Measurements from ENCODE around the gene GMEB2. TPM values are rescaled to one million over a fixed set of nuclear protein-coding genes. Genes with fewer than 3 reads are reported as not detected.

Gene GMEB2
- total and polyA plus RNA-seq, 8 donors = 4.1 to 10.4 (median 6.1) TPM

DNA sequence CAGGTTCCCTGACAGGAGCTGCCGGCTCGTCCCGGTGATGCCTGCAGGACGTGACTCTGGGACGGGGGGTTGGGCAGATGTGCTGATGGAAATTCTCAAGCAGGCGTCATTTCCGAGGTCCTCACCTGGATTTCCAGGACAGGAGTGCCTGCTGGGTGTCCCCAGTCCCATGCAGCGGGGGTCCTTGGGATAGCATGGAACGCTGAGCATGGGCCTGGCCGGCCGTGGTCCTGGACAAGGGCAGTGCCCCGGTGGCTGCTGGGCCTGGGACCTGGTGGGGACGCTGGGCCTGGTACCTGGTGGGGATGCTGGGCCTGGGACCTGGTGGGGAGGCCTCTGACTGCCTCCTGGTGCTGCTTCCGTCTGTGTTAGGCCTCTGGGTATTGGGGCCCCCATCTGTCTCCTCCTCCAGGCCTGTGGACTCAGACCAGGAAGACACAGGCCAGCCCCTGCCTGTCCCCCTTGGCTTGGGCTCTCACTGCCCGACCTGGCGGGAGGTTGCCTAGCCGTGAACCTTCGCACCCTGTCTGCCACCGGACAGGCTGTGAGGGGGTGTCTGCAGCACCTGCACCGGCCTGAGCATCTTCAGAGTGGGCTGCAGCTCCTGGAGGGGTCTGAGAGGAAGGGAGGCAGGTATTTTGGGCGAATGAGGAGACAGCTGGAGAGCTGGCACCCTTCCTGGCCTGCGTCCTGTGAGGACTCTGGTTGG, 37.4 kb upstream of the GMEB2 start:
- Histone ChIP-seq H3K27me3 (no peaks in the 10 kb centered on the region), H3K9me3 (no peaks in the 10 kb centered on the region), H3K4me1 (peaks cover 2 to 4% (median 2%) of the 10 kb centered on the region in 3 donors), H3K4me3 (no peak overlapping the region), H3K36me3 (peaks cover 0 to 12% (median 3%) of the 10 kb centered on the region in 3 donors), H3K27ac (no peak overlapping the region)
- 91 to 94% methylated on average over 22 of the region's 22 CpGs for WGBS, 2 donors
- TF ChIP-seq, protein P1, sequence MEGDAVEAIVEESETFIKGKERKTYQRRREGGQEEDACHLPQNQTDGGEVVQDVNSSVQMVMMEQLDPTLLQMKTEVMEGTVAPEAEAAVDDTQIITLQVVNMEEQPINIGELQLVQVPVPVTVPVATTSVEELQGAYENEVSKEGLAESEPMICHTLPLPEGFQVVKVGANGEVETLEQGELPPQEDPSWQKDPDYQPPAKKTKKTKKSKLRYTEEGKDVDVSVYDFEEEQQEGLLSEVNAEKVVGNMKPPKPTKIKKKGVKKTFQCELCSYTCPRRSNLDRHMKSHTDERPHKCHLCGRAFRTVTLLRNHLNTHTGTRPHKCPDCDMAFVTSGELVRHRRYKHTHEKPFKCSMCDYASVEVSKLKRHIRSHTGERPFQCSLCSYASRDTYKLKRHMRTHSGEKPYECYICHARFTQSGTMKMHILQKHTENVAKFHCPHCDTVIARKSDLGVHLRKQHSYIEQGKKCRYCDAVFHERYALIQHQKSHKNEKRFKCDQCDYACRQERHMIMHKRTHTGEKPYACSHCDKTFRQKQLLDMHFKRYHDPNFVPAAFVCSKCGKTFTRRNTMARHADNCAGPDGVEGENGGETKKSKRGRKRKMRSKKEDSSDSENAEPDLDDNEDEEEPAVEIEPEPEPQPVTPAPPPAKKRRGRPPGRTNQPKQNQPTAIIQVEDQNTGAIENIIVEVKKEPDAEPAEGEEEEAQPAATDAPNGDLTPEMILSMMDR (IDR thresholded peaks at IDR 0.05) = no peak
- ATAC-seq = no peak
- no peak for FAIRE-seq
- intact Hi-C loops (cut with DNase I) = no loop called here
- peak in 1 of 6 donors; percentile 74 for DNase-seq

DNA sequence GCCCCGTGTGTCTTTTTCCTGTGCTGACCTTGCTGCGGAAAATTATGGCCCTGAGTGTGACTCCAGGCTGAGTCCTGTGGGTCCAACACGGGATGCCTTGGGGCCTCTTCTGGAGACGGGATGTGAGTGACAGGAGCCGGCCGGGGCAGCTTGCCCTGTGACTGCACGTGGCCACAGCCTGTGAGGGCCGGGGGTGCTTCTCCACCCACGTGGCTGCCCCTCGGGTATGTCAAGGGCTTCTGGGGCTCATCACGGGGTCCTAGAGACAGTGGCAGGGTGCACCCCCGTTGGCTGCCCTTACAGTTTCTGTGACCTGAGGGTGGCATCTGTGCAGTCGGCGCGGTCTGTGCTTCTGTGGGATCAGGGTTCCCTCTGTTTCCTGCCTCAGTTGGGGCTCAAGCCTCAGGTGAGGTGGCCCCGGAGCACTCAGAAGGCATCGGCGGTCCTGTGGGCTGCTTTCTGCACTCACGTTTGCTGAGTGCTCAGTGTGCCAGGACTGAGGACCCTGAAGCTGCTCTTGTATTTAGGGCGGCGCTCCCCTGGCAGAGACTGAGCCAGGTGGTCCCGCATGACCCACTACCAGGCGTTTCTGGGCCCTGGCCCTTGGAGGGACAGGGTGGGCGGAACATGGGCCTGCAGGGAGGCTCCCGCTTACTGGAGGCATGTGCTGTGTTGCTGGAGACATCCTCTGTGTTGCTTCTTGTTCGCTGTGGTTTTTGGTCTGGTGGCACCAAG, 36.6 kb upstream of the GMEB2 start:
- FAIRE-seq (no peak), ATAC-seq (no peak), DNase-seq (peak in 1 of 6 donors; percentile 64)
- Histone ChIP-seq H3K4me3 (no peak overlapping the region), H3K4me1 (peaks cover 3 to 8% (median 4%) of the 10 kb centered on the region in 3 donors), H3K36me3 (peaks cover 0 to 12% (median 3%) of the 10 kb centered on the region in 3 donors), H3K27me3 (no peaks in the 10 kb centered on the region), H3K9me3 (no peaks in the 10 kb centered on the region), H3K27ac (no peak overlapping the region)
- 89 to 93% methylated on average over 26 of the region's 26 CpGs for WGBS, 2 donors
- intact Hi-C loops (cut with DNase I) = no loop called here
- TF ChIP-seq, protein P1 (IDR thresholded peaks at IDR 0.05) = no peak

DNA sequence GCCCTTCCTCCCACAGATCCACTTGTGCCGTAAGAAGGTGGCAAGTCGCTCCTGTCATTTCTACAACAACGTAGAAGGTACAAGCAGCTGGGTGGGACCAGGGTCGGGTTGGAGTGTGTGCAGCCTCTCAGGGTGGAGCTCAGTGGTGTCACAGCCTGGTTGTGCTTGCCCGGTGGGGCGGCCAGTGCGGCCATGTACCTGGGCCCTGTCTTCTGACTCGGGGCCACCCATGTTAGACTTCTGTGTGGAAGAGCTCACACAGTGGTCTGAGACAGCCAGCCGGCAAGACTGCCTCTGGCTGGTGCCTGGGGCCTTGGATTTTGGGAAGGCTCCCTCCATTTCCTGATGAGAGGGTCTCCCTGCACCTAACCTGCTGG, 35.9 kb upstream of the GMEB2 start:
- FAIRE-seq (no peak), ATAC-seq (no peak), DNase-seq (no peak)
- Histone ChIP-seq H3K4me3 (no peak overlapping the region), H3K4me1 (peaks cover 3 to 9% (median 4%) of the 10 kb centered on the region in 3 donors), H3K27ac (no peak overlapping the region), H3K9me3 (no peaks in the 10 kb centered on the region), H3K27me3 (no peaks in the 10 kb centered on the region), H3K36me3 (peaks cover 0 to 12% (median 3%) of the 10 kb centered on the region in 3 donors)
- WGBS, 2 donors = 93 to 95% methylated on average over 9 of the region's 9 CpGs
- TF ChIP-seq, protein P1 (IDR thresholded peaks at IDR 0.05) = no peak
- intact Hi-C loops (cut with DNase I) = no loop called here

DNA sequence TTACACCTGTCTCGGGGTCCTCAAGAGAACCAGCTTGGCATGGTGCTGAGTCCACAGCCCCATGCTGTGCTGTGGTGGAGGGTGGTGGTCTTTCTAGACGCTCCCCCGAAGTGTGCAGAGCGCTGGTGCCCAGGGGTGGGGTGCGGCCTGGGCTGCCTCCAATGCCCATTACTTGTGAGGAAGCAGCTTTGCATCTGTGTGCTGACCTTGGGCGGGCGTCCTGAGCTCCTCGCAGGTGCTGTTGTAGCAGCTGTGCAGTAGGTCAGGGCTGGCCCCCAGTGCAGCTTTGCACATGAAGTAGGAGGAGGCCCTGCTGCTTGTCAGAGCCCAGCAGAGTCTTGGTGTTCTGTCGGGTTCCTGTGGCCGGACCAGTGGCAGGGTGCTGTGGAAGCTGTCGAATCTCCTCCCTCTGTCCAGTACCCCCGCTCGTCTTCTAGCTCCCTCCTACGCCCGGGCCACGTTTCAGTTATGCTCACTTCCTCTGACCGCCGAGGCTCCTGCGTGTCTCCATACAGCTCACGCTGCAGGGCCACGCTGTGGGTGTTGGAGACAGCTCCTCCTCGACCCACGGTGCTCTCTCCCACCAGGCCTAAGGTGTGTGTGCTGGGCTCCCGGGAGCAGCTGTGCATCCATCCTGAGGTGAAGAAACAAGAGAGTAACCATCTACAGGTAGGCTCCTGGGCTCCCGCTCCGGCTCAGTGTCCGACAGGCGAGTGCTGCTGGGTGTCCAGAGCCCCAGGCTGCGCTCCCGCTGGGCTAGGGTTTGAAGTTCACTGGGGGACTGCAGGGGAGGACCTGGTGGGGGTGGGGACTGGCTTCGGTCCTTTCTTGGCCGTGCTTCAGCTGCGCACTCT, 35.3 kb upstream of the GMEB2 start:
- H3K9me3 ChIP-seq = no peaks in the 10 kb centered on the region
- no peaks in the 10 kb centered on the region for H3K27me3 ChIP-seq
- TF ChIP-seq, protein P1 (IDR thresholded peaks at IDR 0.05) = no peak
- no peak overlapping the region for H3K4me3 ChIP-seq
- DNase-seq (peak in 2 of 6 donors; percentile 36 to 68), ATAC-seq (no peak), FAIRE-seq (no peak)
- peaks cover 0 to 6% (median 3%) of the 10 kb centered on the region in 3 donors for H3K36me3 ChIP-seq
- WGBS, 2 donors = 93 to 95% methylated on average over 33 of the region's 33 CpGs
- intact Hi-C loops (cut with DNase I) = no loop called here
- peaks cover 3 to 14% (median 4%) of the 10 kb centered on the region in 3 donors for H3K4me1 ChIP-seq
- H3K27ac ChIP-seq = no peak overlapping the region
